GM23338 (cell line): ENCODE measurements around the gene DAB2.

Experiments
- CTCF ChIP-seq, 2 experiments: fragments of 200-600 bp in 1 of 2; sonication (generic) in 1 of 2; conservative IDR thresholded peaks; 2 replicates each; pipeline versions ENCODE4 v1.5.1 to v1.6.1; 2016 to 2017; ENCODE audit warnings: antibody characterized with exemption in 2 of 2, low read depth in 2 of 2, mild to moderate bottlenecking in 2 of 2, moderate library complexity in 1 of 2
- EZH2 ChIP-seq: fragments of 200-600 bp; sonication (generic); IDR thresholded peaks from one replicate; pipeline ENCODE4 v1.8.0; 2017; ENCODE audit warnings: antibody characterized with exemption, mild to moderate bottlenecking, low read depth; ENCODE audit not compliant: unreplicated experiment

DNA sequence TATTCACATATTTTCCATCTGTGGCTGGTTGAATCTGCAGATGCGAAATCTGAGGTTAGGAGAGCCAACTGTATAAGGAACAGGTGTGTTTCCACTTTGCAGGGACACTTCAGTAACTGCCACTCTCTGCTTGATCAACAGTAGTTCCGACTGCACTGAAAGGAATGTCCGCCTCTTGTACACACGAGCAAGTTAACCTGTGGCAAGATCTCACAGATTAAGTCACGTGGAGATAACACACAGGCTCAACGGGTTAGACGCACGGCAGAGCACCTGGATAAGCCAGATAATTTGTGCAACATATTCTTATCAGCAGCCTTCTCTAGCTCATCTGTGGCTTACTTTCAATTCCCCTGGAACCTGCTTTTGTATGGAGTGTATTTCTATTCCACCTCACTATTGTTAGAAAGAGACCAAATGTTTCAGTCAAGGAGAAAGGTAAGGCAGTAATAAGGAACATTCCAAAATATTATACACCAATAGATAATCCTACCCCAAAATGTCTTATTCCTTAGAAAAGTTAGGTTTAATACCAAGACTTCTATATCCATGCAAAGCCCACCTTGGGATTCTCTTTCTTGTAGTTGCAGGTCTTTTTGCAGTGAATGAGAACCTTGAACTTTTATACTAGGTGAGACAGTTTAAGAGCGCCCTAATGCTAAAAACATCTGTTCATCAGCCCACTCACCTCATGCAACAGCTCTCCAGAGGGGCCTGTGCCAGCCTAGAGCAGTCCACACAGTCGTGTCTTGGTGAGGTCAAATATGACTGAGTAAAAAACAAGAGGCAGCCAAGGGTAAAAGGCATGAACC lies 54.0 kb downstream of the DAB2 start:
- TF ChIP-seq CTCF (conservative IDR thresholded peaks at IDR 0.05; ENCODE audit: low read depth in 2 of 2) (no peak), EZH2 (no peak)
